ENCODE measurements around the gene CD46.
"Not testable (repeated sequence)": the region's sequence is repeated elsewhere in the genome, so short reads cannot be mapped to it uniquely, and the experiment has no call there.

Gene CD46

DNA sequence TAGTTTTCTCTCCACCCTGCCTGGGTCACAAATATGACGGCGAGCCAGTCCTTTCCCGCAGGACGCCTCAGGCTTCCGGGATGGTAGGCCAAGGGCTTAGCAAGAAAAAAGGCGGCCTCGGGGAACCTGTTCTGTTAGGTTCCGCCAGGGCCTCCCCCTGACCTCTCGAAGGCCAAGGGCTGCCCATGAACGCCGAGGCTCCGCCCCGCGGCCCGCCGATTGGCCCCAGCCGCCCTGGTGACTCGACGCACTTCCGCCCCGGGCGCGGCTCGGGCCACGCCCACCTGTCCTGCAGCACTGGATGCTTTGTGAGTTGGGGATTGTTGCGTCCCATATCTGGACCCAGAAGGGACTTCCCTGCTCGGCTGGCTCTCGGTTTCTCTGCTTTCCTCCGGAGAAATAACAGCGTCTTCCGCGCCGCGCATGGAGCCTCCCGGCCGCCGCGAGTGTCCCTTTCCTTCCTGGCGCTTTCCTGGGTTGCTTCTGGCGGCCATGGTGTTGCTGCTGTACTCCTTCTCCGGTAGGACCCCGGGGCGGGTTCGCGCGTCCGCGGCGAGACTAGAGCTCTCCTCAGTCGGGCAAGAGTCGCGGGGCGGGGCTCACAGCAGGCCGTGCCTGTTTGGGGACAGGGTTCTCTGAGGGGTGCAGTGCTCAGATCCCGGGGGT, at the start of gene CD46:
CD46 (plus strand) TSS at position 265 of the 666 bp plus-strand sequence; CDS start at position 424, 159 bp downstream.
- peak; percentile 92 for DNase-seq

DNA sequence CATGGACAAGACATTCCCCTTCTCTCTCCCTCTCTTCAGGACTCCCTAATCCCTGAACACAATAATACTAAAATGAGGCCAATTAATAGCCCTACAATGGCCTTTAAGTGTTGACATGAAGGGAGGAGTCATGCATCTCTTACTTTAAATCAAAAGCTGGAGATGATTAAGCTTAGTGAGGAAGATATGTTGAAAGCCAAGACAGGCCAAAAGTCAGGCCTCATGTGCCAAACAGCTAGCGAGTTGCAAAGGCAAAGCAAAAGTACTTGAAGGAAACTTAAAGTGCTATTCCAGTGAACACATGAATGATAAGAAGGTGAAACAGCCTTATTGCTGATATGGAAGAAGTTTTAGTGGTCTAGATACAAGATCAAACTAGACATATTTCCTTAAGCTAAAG, 49.5 kb upstream of the CD46 start:
- DNase-seq = no peak

DNA sequence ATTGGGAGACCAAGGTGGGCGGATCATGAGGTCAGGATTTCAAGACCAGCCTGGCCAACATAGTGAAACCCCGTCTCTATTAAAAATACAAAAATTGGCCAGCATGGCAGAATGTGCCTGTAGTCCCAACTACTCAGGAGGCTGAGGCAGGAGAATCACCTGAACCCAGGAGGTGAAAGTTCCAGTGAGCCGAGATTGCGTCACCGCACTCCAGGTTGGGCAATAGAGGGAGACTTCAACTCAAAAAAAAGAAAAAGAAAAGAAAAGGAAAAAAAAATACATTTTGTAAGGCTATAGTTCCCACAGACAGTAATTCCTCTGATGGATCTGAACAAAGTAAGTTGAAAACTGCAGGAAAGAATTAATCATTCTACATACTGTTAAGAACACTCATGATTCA, 48.1 kb upstream of the CD46 start:
- DNase-seq = no peak

DNA sequence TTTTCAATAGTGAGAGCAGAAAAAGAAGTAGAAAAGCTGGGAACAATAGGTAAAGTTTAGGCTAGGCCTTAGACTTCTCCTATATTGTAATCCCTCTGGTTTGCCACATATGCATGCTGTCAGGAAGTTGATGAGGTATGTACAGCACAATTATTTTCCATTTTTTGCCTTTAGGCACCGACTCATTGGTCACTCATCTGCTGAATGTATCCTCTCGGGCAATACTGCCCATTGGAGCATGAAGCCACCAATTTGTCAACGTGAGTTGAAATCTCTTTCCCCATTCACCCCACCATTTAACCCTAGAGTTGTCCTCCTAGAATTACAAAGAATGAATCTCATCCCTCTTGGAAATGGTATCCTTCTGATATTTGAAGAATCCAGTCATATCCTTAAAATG, 43.9 kb upstream of the CD46 start:
- not testable (repeated sequence) for DNase-seq

DNA sequence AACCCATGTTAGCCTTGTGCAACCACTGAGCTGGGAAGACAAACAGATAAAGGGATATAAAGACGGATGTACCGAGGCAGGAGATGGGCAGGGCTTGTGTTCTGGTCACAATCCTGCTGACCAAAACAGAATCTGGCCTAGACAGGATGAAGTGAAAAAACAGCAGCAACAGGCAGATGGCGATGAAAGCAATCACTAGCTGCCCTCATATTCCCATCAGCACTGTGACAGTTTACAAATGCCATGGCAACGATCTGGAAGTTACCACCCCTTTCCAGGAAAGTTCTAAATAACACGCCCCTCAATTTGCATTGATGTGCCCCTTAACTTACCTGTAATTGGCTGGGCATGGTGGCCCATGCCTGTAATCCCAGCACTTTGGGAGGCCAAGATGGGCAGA, 40.6 kb upstream of the CD46 start:
- no peak for DNase-seq

DNA sequence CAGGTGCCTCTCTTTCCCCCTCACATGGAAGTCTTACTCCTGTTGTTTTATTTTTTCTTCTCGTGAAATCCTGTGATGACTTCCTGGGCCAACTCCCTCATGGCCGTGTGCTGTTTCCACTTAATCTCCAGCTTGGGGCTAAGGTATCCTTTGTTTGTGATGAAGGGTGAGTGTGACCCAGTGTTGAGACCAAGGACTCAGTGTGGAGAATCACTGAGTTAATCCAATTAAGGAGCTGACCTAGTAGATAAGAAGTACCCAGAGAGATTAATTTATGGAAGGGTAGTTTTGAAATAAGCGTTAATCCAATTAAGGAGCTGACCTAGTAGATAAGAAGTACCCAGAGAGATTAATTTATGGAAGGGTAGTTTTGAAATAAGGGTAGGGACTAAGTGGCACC, 39.2 kb upstream of the CD46 start:
- DNase-seq = not testable (repeated sequence)

DNA sequence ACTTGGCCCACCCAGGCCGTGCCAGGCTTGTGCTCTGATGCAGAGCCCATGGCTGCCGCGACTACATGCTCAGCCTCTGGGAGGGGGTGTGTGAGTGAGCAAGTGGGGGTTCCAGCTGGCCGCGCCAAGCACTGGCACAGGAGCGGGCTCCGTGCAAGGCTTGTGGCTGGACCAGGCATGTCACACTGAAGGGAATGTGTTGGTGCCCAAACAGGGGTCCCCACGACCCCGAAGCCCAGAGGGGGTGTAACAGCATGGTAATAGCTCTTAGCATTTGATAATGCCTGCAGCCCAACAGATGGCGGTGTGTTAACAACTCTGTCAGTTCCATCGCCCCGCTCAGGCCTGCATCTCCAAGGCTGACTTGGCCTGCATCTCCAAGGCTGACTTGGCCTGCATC, 38.3 kb upstream of the CD46 start:
- DNase-seq = no peak

DNA sequence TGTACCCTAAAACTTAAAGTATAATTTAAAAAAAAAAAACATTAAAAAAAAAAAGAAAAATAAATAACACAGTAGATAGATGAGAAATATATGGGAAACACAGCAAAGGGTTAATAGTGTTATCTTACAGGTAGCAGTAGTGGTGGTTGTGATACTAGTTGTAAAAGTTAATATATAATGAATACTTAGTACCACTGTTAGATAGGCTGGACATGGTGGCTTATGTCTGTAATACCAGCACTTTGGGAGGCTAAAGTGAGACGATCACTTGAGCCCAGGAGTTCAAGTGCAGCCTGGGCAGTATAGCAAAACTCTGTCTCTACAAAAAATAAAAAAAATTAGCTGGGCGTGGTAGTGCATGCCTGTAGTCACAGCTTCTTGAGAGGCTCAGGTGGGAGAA, 32.6 kb upstream of the CD46 start:
- DNase-seq = no peak

DNA sequence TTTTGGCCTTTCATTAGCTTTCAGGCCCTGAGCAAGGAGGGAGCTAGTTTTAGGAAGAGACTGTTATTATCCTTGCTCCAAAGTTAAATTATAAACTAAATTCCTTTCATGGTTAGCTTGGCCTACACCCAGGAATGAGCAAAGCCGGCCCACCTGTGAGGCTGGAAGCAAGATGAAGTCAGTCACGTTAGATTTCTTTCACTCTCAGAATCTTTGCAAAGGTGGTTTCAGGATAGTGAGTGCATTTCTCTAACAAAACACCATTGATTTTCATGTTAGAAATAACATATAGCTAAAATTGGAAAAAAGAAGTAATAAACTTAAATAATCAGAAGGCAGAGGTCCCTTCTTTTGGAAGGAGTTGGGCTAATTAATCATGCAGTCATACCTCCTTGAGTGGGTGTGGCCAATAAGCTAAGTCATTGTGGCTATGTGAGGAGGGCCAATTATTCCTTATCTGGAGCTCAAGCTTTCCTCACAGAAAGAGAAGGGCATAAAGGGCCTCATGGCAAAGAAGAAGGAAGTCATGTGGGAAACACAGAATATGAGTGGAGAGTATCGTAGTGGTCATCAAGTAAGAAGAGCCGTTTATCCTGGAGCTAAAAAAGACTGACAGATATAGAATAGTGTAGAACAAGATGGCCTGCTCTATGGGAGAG, 23.5 kb upstream of the CD46 start:
- DNase-seq = not testable (repeated sequence)

DNA sequence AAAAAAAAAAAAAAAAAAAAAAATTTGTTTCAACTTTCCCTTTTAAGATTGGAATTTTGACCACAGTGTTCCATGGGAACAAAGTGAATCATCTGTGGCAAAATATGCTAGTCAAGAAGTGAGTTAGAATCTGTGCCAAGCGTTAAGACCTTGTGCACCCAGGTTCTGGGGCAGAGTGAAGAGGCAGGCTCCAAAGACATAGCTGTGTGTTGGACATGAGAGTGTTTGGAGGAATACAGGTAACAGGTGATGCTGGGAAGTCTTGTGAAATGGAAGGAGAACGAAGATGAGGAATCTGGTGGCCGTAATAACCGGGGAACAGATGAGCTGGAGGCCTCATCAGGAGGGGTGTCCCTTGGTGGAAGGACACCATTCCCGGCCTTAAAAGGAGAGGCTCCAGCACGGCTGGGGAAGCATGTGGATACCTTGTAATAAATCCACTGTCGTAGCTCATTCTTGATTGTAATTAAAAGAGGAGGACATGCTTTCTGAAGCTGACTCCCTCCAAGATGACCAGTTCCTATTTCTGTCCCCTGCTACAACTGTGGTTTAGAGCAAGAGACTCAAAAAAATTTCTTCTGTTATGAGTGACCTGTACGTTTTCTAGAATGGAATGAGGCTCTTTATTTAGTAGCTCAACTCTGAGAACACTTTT, 14.2 kb upstream of the CD46 start:
- not testable (repeated sequence) for DNase-seq

DNA sequence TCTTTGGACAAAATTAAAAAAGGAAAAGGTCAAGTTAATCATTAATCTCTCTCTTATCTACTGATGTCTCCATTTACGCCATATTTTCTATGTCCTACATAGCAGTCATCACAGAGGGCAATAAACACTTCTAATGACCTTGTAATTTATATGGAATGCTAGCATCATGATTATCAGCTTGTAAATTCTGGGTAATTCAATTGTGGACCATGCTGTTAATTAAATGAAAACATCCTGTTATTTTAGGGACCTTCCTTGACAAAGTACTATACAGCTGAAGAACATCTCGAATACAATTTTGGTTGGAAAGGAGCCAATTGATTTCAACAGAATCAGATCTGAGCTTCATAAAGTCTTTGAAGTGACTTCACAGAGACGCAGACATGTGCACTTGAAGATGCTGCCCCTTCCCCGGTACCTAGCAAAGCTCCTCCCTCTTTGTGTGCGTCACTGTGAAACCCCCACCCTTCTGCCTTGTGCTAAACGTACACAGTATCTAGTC, 13.6 kb upstream of the CD46 start:
- DNase-seq = not testable (repeated sequence)

DNA sequence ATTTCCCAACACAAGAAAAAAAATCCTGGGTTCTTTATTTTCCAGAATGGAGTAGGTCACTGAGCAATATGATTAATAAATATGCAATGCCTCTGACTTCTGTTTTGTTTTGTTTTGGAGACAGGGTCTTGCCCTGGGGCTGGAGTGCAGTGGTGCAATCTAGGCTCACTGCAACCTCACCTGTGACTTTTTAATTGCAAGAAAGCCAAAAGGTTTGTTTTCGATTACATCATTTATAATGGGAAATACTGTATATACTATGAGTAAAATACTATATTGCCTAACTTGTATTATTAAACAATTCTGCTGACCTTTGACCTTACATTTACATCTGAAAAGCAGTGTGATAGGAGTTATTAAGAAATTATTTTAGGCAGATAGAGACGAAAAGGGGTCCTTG, 11.6 kb upstream of the CD46 start:
- no peak for DNase-seq

DNA sequence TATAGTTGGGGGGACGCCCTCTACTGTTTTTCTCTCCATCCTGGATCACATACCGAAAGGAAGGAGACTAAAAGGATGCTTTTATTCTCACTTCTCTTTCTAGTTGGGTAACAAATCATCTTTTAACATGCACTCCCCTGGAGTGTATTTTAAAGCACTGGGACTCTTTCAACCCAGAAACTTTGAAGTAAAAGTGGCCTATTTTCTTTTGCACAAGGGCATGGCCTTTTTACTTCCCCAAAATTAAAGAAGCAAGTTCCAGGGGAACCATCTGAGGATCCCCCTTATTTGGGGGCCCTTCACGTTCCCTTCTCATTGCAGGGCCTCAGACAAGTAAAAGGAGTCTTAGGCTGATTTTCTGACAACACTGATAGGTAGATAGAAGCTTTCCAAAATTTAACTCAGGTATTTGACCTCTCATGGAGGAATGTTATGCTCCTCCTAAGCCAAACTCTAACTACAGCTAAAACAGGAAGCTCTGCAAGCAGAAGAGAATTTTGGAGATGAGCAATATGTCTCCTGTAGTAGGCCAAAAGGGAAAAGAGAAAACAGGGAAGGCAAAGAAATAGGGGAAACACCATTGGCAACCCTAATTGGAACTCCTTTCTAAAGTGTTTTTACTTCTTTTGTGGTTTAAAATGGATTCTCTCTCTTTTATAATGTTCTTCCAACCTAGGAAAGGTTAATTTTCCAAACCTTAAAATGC, 8.9 kb upstream of the CD46 start:
- no peak for DNase-seq

DNA sequence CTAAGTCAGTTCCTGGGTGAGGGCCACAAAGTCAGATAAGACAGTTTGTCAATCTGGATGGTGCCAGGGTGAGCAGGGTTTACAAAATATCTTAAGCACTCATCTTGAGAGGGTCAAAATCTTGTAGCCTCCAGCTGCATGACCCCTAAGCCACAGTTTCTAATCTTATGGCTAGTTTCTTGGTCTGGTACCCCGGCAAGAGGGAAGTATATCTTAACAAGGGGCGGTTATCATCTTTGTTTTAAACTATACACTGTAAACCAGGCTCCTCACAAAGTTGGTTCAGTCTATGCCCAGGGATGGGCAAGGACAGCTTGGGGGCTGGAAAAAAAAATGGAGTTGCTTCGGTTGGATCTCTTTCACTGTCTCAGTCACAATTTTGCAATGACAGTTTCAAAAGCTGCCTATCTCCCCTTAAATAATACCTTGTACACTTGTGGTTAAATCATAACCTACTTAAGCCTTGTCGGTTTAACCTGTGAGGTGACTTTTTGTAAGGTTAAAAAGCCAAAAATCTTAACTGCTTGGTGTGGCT, 7.8 kb upstream of the CD46 start:
- no peak for DNase-seq

DNA sequence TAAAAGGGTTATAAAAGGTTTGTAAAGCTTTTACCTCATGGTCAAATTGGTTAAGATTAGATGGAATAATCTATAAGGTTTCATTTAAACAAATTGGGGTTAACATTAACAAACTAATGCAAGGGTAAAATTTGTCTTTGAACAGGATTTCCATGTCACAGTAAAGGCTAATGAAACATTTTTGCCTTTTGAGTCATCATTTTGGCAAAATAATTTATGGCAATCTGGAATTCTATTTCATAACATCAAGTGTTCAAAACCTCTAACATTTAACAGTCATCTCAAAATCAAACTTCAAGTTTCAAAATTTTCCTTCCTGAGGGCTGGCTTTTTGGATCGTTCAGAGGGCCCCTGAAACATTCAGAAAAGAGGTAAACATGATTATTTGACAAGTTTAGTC, 6.6 kb upstream of the CD46 start:
- no peak for DNase-seq

DNA sequence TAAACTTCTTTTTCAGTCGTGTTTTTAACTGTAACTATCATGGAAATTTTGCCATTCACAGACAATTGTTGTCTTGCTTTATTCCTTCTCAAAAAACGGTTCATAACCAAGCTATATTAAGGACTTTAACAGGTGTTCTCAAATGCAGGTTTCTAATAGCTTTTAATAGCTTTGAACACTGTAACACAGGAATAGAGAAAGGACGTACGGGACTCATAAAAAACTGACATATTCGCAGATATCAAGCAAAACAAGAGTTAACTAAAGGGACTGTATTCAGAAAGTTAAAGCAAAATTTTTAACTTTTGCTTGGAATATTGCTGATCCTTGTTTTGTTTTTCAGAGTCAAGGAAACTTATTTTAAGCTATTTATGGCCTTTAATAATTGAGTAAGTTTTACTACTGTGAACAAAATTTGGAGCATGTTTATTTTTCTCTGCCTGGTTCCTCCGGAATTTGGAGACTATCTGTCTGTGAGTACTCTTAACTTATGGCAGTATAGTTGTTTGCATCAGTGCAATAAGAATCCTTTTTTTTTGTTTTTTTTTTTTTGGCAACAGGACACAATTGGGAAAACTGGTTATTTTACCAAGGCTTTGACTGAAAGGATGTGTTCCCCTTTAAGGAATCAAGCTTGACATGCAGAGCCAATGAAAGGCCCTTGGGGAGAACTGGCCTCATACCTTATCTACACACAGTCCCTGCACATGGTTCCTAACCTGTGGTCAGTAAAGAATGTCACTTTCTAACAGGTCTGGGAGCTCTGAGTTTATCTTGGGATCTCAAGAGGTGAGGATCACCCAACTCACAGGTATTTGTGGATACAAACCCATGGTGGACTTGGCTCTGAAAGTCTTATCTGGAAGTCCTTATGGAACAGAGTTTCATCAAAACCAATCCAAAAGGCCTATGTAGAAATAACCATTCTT, 5.8 kb upstream of the CD46 start:
- no peak for DNase-seq

DNA sequence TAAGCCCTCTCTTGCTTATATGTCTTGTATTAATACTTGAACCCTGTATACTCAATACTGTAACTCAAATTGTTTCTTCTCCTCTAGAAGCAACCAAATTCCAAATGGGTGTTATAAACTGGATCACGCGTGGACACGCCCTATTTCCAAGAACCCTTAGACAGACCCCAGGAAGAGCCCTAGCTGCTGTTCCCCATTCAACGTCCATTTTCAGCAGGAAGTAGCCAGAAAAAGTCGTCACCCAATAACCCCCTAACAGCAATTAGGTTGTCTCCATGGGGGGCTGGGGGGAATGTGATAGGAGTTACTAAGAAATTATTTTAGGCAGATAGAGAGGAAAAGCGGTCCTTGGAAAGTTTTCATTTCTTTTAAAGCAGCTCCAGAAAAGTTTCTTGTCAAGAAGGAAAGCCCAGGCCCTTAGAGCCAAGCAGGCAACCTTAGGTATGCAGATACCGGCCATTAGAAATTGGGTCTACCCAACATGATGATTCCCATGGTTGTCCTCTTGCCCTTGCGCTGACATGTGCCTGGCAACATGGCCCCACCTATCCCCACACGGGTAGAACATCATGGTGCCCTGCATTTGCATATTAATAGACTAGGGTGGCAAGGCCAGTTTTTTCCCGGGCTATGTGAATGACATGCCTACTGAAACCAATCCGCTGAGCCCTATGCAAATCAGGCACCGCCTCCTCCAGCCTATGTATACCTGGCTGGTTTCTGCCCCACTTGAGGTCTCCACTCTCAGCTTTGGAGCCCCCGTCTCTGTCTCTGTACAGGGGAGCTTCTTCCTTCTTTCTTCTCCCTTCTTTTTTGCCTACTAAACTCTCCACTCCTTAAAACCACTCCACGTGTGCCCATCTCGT, 4.0 kb upstream of the CD46 start:
- no peak for DNase-seq

DNA sequence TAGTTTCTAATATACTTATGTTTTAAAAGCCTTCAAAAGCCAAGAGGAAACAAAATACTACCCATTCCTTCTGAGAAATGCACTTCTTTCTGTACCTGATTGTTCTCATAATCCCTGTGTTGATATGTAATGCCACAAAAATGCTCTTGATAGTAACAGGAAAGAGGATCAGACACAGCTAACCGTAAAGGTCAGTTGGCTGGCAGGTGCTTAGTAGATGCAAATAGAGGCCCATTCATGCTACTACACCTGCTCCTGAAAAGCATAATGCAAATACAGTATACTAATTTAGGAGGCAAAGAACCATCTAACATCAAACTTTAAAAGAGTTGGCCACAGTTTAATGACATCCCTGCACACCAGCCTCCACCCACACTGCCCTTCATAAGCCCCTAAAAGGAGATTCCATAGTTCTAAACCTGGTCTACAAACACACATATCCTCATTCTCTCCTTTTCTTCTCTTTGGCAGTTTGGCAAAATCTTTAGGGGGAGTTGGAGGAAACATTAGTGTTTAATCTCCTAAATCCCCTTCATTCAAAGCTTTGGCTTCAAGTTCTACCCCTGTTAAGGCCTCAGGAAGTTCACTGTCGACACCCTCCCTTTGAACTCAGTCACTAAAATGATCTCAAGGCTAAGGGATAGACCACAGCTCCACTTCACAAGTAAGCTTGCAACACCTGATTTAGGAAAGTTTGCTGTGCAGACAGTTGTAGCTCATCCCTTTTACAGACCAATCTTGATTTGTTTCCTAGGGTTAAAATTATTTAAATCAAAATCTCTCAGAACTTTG, 2.9 kb upstream of the CD46 start:
- no peak for DNase-seq

DNA sequence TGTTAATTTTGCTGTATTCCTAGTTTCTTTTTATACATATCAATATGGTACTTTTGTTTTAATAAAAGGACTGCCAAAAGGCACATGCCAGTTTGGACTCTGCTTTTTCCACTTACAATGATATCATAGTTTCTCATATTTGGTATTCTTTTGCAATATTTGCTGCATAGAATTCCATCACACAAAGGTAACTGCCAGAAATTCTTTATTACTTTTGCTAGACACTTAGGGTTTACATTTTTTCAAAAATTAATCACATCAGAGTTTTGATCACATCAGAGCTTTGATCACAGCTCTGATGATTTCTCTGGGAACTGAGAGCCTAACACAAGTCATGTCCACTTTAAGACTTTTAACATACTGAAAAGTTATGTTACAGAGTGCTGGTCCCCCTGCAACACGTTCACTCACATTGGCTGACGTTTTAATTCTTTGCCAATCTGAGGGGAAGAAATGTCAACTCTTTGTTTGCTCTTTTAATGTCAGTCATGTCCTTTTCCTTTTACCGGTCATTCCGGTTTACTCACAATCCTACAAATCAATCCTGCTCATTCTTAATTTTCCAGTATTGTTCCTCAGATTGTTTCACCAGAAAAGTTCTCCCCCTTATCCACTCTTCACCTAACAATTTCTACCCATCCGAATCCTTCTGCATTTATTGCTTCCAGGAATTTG, 1.1 kb upstream of the CD46 start:
- no peak for DNase-seq

DNA sequence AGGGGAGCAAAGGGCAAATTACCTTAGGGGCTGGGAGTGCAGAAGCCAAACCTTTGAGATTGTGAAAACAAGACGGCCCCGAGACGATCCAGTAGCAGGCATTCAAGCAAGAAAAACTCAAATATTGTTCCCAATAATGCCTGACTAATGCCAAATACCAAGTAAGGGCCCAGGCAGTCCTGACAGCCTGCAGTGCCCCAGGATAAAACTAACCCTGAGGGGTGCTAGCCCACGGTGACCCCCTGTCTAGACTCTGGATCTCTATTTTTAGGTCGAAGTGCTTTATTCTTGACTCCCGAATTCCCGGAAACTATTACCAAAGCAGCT, 428 bp upstream of the CD46 start:
- DNase-seq = not testable (repeated sequence)
